GM12878 (cell line): Measurements from ENCODE around the gene MED1. TPM values are rescaled to one million over a fixed set of nuclear protein-coding genes. Genes with fewer than 3 reads are reported as not detected.

Experiments used
- ATAC-seq: fragments of 200-7000 bp; cut with Tn5 transposase; 3 replicates; pipeline ENCODE4 v1.9.1; 2020; ENCODE audit warnings: mild to moderate bottlenecking, moderate library complexity
- BruUV-seq: library from RNA; stranded (reverse); fragments of 400-500 nt; replicated peaks from 2 replicates; lab custom pipeline; 2021; lab: Mats Ljungman, UMichigan
- CTCF ChIA-PET: fragments of 300-600 bp; sonication (Branson Sonifier 250); formaldehyde crosslinking; extraction: SDS; loops from one replicate; lab custom pipeline; 2021; ENCODE audit warnings: inconsistent platforms; lab: Yijun Ruan, JAX
- POLR2A ChIA-PET: fragments of 350-600 bp; formaldehyde crosslinking; extraction: SDS; loops from one replicate; lab custom pipeline; 2021; ENCODE audit warnings: inconsistent platforms; lab: Charles Lee
- RAD21 ChIA-PET: fragments of 300-600 bp; sonication (Branson Sonifier 250); formaldehyde crosslinking; loops from one replicate; lab custom pipeline; 2023; ENCODE audit warnings: antibody characterized with exemption; ENCODE audit not compliant: unreplicated experiment; lab: Charles Lee
- SMC1A ChIA-PET: fragments of 300-600 bp; sonication (Branson Sonifier 250); formaldehyde crosslinking; loops from one replicate; lab custom pipeline; 2023; ENCODE audit not compliant: unreplicated experiment, uncharacterized antibody; lab: Charles Lee
- DNase-seq: peaks from one replicate; pipeline ENCODE4 v3.0.0-alpha.2; 2011; ENCODE audit warnings: low read depth, low spot score
- FAIRE-seq: peaks from 3 replicates; lab custom pipeline; 2011; peaks lifted over from hg19 to GRCh38; lab: Jason Lieb, UNC
- H2AFZ ChIP-seq: 2 replicates; pipeline ENCODE4 v1.6.0; 2011; ENCODE audit warnings: low read depth, low read length, control low read depth; ENCODE audit not compliant: control insufficient read depth
- H3K27ac ChIP-seq: 2 replicates; pipeline ENCODE4 v1.5.1; 2011; ENCODE audit warnings: control low read depth; ENCODE audit not compliant: control insufficient read depth, insufficient read depth
- H3K27me3 ChIP-seq, 2 experiments: replicated peaks in 1 of 2; 2 replicates each; pipeline versions ENCODE4 v1.6.0 to v1.6.1; 2011; ENCODE audit warnings: low read length in 1 of 2; ENCODE audit not compliant: control insufficient read depth in 2 of 2, insufficient read depth in 2 of 2
- H3K36me3 ChIP-seq, 2 experiments: 2 replicates each; pipeline ENCODE4 v1.5.1; 2011; ENCODE audit warnings: low read length in 1 of 2; ENCODE audit not compliant: control insufficient read depth in 2 of 2, insufficient read depth in 2 of 2
- H3K4me1 ChIP-seq: 2 replicates; pipeline ENCODE4 v1.6.1; 2011; ENCODE audit warnings: mild to moderate bottlenecking, low read length, moderate library complexity, mixed read lengths; ENCODE audit not compliant: control insufficient read depth, insufficient read depth
- H3K4me2 ChIP-seq: 2 replicates; pipeline ENCODE4 v1.6.0; 2011; ENCODE audit warnings: control low read depth; ENCODE audit not compliant: control insufficient read depth, insufficient read depth
- H3K4me3 ChIP-seq: fragments of 200-600 bp; sonication (generic); 2 replicates; pipeline ENCODE4 v1.5.1; 2016
- H3K79me2 ChIP-seq: 2 replicates; pipeline ENCODE4 v1.6.0; 2011; ENCODE audit warnings: low read length; ENCODE audit not compliant: control insufficient read depth, insufficient read depth
- H3K9ac ChIP-seq: 2 replicates; pipeline ENCODE4 v1.8.0; 2011; ENCODE audit warnings: low read length, control low read depth, mixed read lengths; ENCODE audit not compliant: control insufficient read depth, insufficient read depth
- H3K9me3 ChIP-seq: replicated peaks from 3 replicates; pipeline ENCODE4 v1.5.1; 2011; ENCODE audit warnings: mild to moderate bottlenecking, low read length; ENCODE audit not compliant: control insufficient read depth, insufficient read depth
- H4K20me1 ChIP-seq: 2 replicates; pipeline ENCODE4 v1.6.0; 2011; ENCODE audit not compliant: control insufficient read depth, insufficient read depth
- CHD2 ChIP-seq: IDR thresholded peaks from 2 replicates; pipeline ENCODE4 v1.6.1; 2011; ENCODE audit warnings: low read depth, low read length, improper control_type of control experiment, borderline replicate concordance
- E2F4 ChIP-seq: IDR thresholded peaks from 2 replicates; pipeline ENCODE4 v1.6.1; 2012; ENCODE audit warnings: low read depth, low read length, improper control_type of control experiment
- FOXM1 ChIP-seq: IDR thresholded peaks from 2 replicates; pipeline ENCODE4 v1.6.1; 2012; ENCODE audit warnings: low read depth, mild to moderate bottlenecking, inconsistent platforms, low read length, moderate library complexity
- JUNB ChIP-seq: IDR thresholded peaks from 2 replicates; pipeline ENCODE4 v1.6.1; 2016; ENCODE audit warnings: antibody characterized with exemption, mild to moderate bottlenecking
- MYB ChIP-seq: fragments of 150-350 bp; IDR thresholded peaks from 2 replicates; pipeline ENCODE4 v1.6.1; 2014; ENCODE audit warnings: mild to moderate bottlenecking, low read depth, low read length, borderline replicate concordance
- NRF1 ChIP-seq: conservative IDR thresholded peaks from 2 replicates; pipeline ENCODE4 v1.6.1; 2011; ENCODE audit warnings: mild to moderate bottlenecking, low read depth, low read length, improper control_type of control experiment
- PML ChIP-seq: IDR thresholded peaks from 2 replicates; pipeline ENCODE4 v1.6.1; 2012; ENCODE audit warnings: low read length, inconsistent platforms
- SMAD1 ChIP-seq: fragments of 450-650 bp; IDR thresholded peaks from 2 replicates; pipeline ENCODE4 v1.6.1; 2018; ENCODE audit warnings: mild to moderate bottlenecking, low read depth; ENCODE audit not compliant: partially characterized antibody
- STAT3 ChIP-seq: IDR thresholded peaks from 2 replicates; pipeline ENCODE4 v1.6.1; 2011; ENCODE audit warnings: low read depth, low read length, improper control_type of control experiment
- WGBS: methylation state at CpG from one replicate; pipeline ENCODE4 v1.1.6; 2016; ENCODE audit warnings: low lambda C conversion rate; ENCODE audit not compliant: insufficient replicate concordance, insufficient coverage; ENCODE audit errors: missing lambda C conversion rate; 5-methylcytosine and 5-hydroxymethylcytosine counted together
- in situ Hi-C: fragments of 300-500 bp; cut with MboI; formaldehyde crosslinking; loops from 9 replicates; pipeline ENCODE4 v1.14.3; 2018; ENCODE audit warnings: mixed read lengths
- intact Hi-C: fragments of 100-400 bp; cut with micrococcal nuclease; formaldehyde crosslinking; loops from one replicate; pipeline ENCODE4 v1.14.2; 2022; ENCODE audit not compliant: unreplicated experiment
- polyA plus RNA-seq, 11 experiments: library from polyadenylated mRNA; depleted of rRNA in 4 of 11; unstranded in 6 of 11; stranded (reverse) in 5 of 11; fragments of >200 nt; fragmentation: Nextera tagmentation in 4 of 11; fragmentation: Illumina TruSeq in 1 of 11; extraction: Ambion mirVana in 4 of 11; extraction: Trizol in 1 of 11; gene quantifications; 1 replicate in 1 of 11; 2 replicates in 10 of 11; pipeline versions ENCODE4 v1.2.1 to v1.2.3, GENCODE V29; 2011 to 2016; ENCODE audit warnings: inconsistent platforms in 2 of 11, missing spikeins in 2 of 11, low read depth in 1 of 11
- total RNA-seq, 4 experiments: library from RNA; depleted of rRNA in 3 of 4; stranded (reverse); fragments of >200 nt in 3 of 4; fragmentation: Illumina TruSeq in 1 of 4; extraction: Trizol in 1 of 4; gene quantifications; 2 replicates each; pipeline versions ENCODE4 v1.2.1 to v1.2.3, GENCODE V29; 2013 to 2021

The MED1 gene
- total and polyA plus RNA-seq, 10 of the 15 experiments (the other 5 are each of a cell fraction or from before 2014, with no cell fraction given) = 8.7 to 50.1 (median 30.1) TPM

DNA sequence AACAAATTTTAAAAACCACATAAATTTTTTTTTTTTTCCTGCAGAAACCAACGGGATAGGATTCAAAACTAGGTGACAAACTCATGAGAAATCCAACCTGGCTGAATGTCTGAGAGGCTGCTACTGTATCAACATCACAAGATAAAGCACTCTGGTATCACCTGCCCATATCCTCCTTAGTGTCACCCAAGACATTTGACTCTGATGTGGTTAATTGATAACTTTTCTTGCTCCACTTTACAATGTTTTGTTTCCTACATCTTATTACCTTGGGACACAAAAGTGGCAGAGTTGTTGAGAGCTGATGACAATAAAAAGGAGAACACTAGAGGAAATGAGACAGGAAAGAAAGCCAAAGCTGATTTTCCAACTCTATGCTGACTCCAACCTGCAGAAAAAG lies 45.6 kb downstream of the MED1 start:
- Histone ChIP-seq H3K27me3 (no peaks in the 10 kb centered on the region), H3K79me2 (peaks cover 5% of the 10 kb centered on the region), H3K4me2 (no peak overlapping the region), H2AFZ (no peak overlapping the region), H3K9me3 (no peaks in the 10 kb centered on the region), H3K27ac (no peak overlapping the region), H3K4me3 (no peak overlapping the region), H3K9ac (no peak overlapping the region), H3K36me3 (peaks cover 17 to 34% of the 10 kb centered on the region in 2 experiments; a peak in 3 of 4 replicates), H3K4me1 (no peaks in the 10 kb centered on the region; the same call in 1 of the 2 replicates), H4K20me1 (no peaks in the 10 kb centered on the region)
- FAIRE-seq = no peak
- DNase-seq = no peak
- CTCF ChIA-PET = no interaction called here
- no peak for ATAC-seq
- intact Hi-C loops (no loop called here), in situ Hi-C loops (no loop called here)
- RAD21 ChIA-PET = no interaction called here
- SMC1A ChIA-PET = interaction anchor here (1.6 kb wide), 1 partner anchor 11 kb away, joined by 5 read pairs; no protein-coding TSS in a partner anchor
- BruUV-seq = no TSS peak
- POLR2A ChIA-PET = no interaction called here
- TF ChIP-seq FOXM1 (no peak), STAT3 (no peak), CHD2 (no peak), MYB (no peak), NRF1 (no peak)
- WGBS = 8% methylated on average over 1 of the region's 1 CpG

DNA sequence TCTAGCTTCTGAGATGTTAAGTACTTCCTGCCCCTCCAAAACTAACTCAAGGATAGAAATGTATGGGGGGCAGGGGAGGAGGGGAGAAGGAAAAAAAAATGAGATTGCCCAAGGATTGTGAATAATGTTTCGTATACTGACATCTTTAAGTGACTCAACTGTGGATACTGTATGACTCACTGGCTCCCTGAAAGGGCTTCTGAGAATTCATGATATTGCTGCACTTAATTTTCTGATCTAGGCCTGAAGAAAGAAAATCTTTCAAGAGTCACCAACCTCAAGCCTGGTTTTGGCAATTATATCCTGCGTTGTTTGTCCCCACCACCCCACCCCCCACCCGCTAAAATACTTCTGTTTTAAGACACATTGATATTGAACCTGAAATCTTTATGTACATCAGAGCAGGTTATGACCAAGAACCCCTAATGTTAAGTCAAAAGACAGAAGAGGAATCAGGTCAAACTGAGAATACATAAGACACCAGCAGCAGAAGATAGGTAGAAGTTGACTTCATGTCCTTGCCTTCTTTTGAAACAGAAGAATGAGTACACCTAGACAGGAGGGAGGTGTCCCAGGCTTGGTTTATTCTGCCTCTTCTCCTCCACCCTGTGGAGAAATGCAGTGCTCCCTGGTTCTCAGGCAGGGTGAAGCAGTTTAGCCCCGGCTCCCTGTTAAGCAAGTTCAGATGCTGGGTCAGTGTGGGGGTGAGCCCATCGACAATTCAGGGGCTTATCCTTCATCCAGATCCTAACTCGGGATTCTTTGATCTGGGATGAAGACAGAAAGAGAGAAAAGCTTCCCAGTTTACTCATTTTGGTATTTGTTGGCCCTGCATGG lies 46.3 kb downstream of the MED1 start:
- no peak overlapping the region for H3K4me3 ChIP-seq
- no peak for ATAC-seq
- no peak overlapping the region for H2AFZ ChIP-seq
- BruUV-seq = no TSS peak
- POLR2A ChIA-PET = interaction anchor here (1.0 kb wide), 1 partner anchor 9 kb away, joined by 3 read pairs; no protein-coding TSS in a partner anchor
- intact Hi-C loops (no loop called here), in situ Hi-C loops (no loop called here)
- FAIRE-seq = no peak
- H3K27ac ChIP-seq = no peak overlapping the region
- peaks cover 12 to 28% of the 10 kb centered on the region in 2 experiments; a peak in 3 of 4 replicates for H3K36me3 ChIP-seq
- H3K9me3 ChIP-seq = no peaks in the 10 kb centered on the region
- 33% methylated on average over 6 of the region's 6 CpGs for WGBS
- H3K9ac ChIP-seq = no peak overlapping the region
- H3K4me2 ChIP-seq = no peak overlapping the region
- RAD21 ChIA-PET = interaction anchor here (1.1 kb wide), 1 partner anchor 58 kb away, joined by 3 read pairs; no protein-coding TSS in a partner anchor
- no peak for DNase-seq
- CTCF ChIA-PET = no interaction called here
- no peaks in the 10 kb centered on the region; the same call in none of the 2 replicates for H3K4me1 ChIP-seq
- SMC1A ChIA-PET = interaction anchor here (1.6 kb wide), 1 partner anchor 11 kb away, joined by 5 read pairs; no protein-coding TSS in a partner anchor
- no peaks in the 10 kb centered on the region for H4K20me1 ChIP-seq
- peaks cover 6% of the 10 kb centered on the region for H3K79me2 ChIP-seq
- TF ChIP-seq SMAD1 (no peak), JUNB (peak; percentile 64), PML (peak; percentile 35; the same call in 1 of the 2 replicates), E2F4 (no peak)
- H3K27me3 ChIP-seq = no peaks in the 10 kb centered on the region
